GM18951 (cell line): ENCODE measurements around the gene IGFL4.

Experiments
- POLR2A ChIP-seq: IDR thresholded peaks from 4 replicates; pipeline ENCODE4 v1.6.1; 2011; ENCODE audit warnings: mild to moderate bottlenecking; ENCODE audit not compliant: insufficient read length, insufficient read depth; ENCODE audit errors: extremely low read depth
- in situ Hi-C: fragments of 300-500 bp; cut with MboI; formaldehyde crosslinking; loops from one replicate; pipeline ENCODE4 v1.12.0; 2022; ENCODE audit warnings: low sequenced_read_pairs, mixed read lengths, inconsistent platforms; ENCODE audit not compliant: unreplicated experiment

The IGFL4 gene

GRCh38 chr19:46020819-46021125 lies 20.0 kb downstream of the IGFL4 start:
- no peak for TF ChIP-seq POLR2A
- in situ Hi-C loops, result no loop called here

GRCh38 chr19:46019270-46019669 lies 21.5 kb downstream of the IGFL4 start:
- TF ChIP-seq POLR2A, result no peak
- in situ Hi-C loops, result no loop called here

- no peak for TF ChIP-seq POLR2A
- in situ Hi-C loops, result no loop called here
Measured at GRCh38 chr19:46018729-46019251, 22.0 kb downstream of the IGFL4 start.

- no peak for TF ChIP-seq POLR2A
- in situ Hi-C loops, result no loop called here
Measured at GRCh38 chr19:46017874-46018675, 22.7 kb downstream of the IGFL4 start.

GRCh38 chr19:46017095-46017429 lies 23.7 kb downstream of the IGFL4 start:
- TF ChIP-seq POLR2A, result no peak
- in situ Hi-C loops, result no loop called here

GRCh38 chr19:46016426-46017094 lies 24.2 kb downstream of the IGFL4 start:
- no peak for TF ChIP-seq POLR2A
- in situ Hi-C loops, result no loop called here

GRCh38 chr19:46015687-46016425 lies 24.9 kb downstream of the IGFL4 start:
- in situ Hi-C loops, result no loop called here

GRCh38 chr19:46014941-46015686 lies 25.7 kb downstream of the IGFL4 start:
- in situ Hi-C loops, result no loop called here

More at GRCh38 chr19:46015687-46016425, 24.9 kb downstream of the IGFL4 start:
- TF ChIP-seq POLR2A, result no peak

GRCh38 chr19:46014534-46014933 lies 26.3 kb downstream of the IGFL4 start:
- in situ Hi-C loops, result no loop called here
- no peak for TF ChIP-seq POLR2A

More at GRCh38 chr19:46014941-46015686, 25.7 kb downstream of the IGFL4 start:
- TF ChIP-seq POLR2A, result no peak

- no peak for TF ChIP-seq POLR2A
- in situ Hi-C loops, result no loop called here
Measured at GRCh38 chr19:46009530-46010510, 31.0 kb downstream of the IGFL4 start.

- TF ChIP-seq POLR2A, result no peak
- in situ Hi-C loops, result no loop called here
Measured at GRCh38 chr19:46006411-46006810, 34.4 kb downstream of the IGFL4 start.
